ENCODE results near the gene FRMD4A.

GRCh38 chr10:13938950-13939349 is 391.8 kb downstream of the FRMD4A start:
- no peak for TF ChIP-seq EZH2 (IDR thresholded peaks at IDR 0.05; ENCODE audit: borderline replicate concordance, low read depth, low read length, severe bottlenecking)
- TF ChIP-seq CTCF (IDR thresholded peaks at IDR 0.05; ENCODE audit: borderline replicate concordance, extremely low read depth, low read length, poor library complexity, severe bottlenecking) = no peak
